Ramos (cell line): ENCODE measurements around the gene MYLK4.

Experiments used
- in situ Hi-C: fragments of 300-500 bp; cut with MboI; formaldehyde crosslinking; loops from one replicate; pipeline ENCODE4 v1.14.3; 2022; ENCODE audit warnings: low sequenced_read_pairs; ENCODE audit not compliant: unreplicated experiment

Gene MYLK4

GRCh38 chr6:2738373-2738979 is 12.2 kb downstream of the MYLK4 start:
- in situ Hi-C loops: no loop called here

GRCh38 chr6:2737885-2738284 is 12.8 kb downstream of the MYLK4 start:
- in situ Hi-C loops: no loop called here

GRCh38 chr6:2734488-2735166 is 16.1 kb downstream of the MYLK4 start:
- in situ Hi-C loops: no loop called here

GRCh38 chr6:2733736-2734480 is 16.8 kb downstream of the MYLK4 start:
- in situ Hi-C loops: no loop called here

GRCh38 chr6:2733324-2733723 is 17.4 kb downstream of the MYLK4 start:
- in situ Hi-C loops: no loop called here

- in situ Hi-C loops: no loop called here
Observed at GRCh38 chr6:2732503-2733089, 18.1 kb downstream of the MYLK4 start.

GRCh38 chr6:2731281-2731909 is 19.3 kb downstream of the MYLK4 start:
- in situ Hi-C loops: no loop called here

GRCh38 chr6:2730353-2731107 is 20.2 kb downstream of the MYLK4 start:
- in situ Hi-C loops: no loop called here

- in situ Hi-C loops: no loop called here
Observed at GRCh38 chr6:2729921-2730320, 20.8 kb downstream of the MYLK4 start.

GRCh38 chr6:2725999-2726567 is 24.6 kb downstream of the MYLK4 start:
- in situ Hi-C loops: no loop called here

GRCh38 chr6:2725364-2725988 is 25.2 kb downstream of the MYLK4 start:
- in situ Hi-C loops: no loop called here

- in situ Hi-C loops: no loop called here
Observed at GRCh38 chr6:2721219-2721618, 29.5 kb downstream of the MYLK4 start.

GRCh38 chr6:2719093-2719455 is 31.6 kb downstream of the MYLK4 start:
- in situ Hi-C loops: no loop called here

GRCh38 chr6:2718334-2719092 is 32.2 kb downstream of the MYLK4 start:
- in situ Hi-C loops: no loop called here

- in situ Hi-C loops: no loop called here
Observed at GRCh38 chr6:2716936-2717700, 33.6 kb downstream of the MYLK4 start.

GRCh38 chr6:2715737-2716136 is 35.0 kb downstream of the MYLK4 start:
- in situ Hi-C loops: no loop called here

- in situ Hi-C loops: no loop called here
Observed at GRCh38 chr6:2714111-2714895, 36.4 kb downstream of the MYLK4 start.
